Astrocyte of the spinal cord (primary cell): Measurements from ENCODE around the gene ASPDH.

ENCODE experiments used
- DNase-seq: peaks from one replicate; pipeline ENCODE4 v3.0.0; 2011; ENCODE audit warnings: low read depth, low spot score
- H3K4me3 ChIP-seq: 2 replicates; pipeline ENCODE4 v1.5.1; 2011; ENCODE audit warnings: low read depth, mild to moderate bottlenecking, low read length, moderate library complexity
- CTCF ChIP-seq: IDR thresholded peaks from 2 replicates; pipeline ENCODE4 v1.5.1; 2012; ENCODE audit warnings: low read depth, mild to moderate bottlenecking, low read length, inconsistent platforms
- in situ Hi-C: cut with HindIII; loops from 2 replicates; pipeline ENCODE4 v1.10.0; 2017; ENCODE audit warnings: low sequenced_read_pairs

ASPDH gene

DNA sequence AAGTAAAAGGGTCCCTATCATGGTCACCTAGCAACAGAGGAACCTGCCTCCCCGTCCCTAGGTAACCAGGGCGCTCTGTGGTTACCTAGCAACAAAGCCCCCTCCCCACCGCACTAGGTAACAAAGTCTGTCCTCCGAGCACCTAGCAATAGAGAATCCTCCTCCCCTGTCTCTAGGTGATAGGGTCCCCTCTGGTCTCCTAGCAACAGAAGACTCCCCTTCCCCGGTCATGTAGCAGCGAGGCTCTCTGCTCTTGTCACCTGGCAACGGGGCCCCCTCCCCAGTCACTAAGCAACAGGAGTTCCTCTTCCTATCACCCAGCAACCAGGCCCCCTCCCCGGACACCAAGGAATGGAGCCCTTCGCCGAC lies 3.0 kb downstream of the ASPDH start:
- in situ Hi-C loops, result no loop called here
- H3K4me3 ChIP-seq, result peak overlapping the region; percentile 90
- TF ChIP-seq CTCF, result no peak
- DNase-seq, result no peak

- peak; percentile 13 for DNase-seq
- in situ Hi-C loops, result no loop called here
- peak overlapping the region; percentile 90 for H3K4me3 ChIP-seq
- no peak for TF ChIP-seq CTCF
Measured at GRCh38 chr19:50510121-50510670, 3.5 kb downstream of the ASPDH start.

GRCh38 chr19:50509366-50509765 lies 4.3 kb downstream of the ASPDH start:
- in situ Hi-C loops, result no loop called here
- no peak for TF ChIP-seq CTCF
- H3K4me3 ChIP-seq, result no peak overlapping the region
- no peak for DNase-seq

- no peak for TF ChIP-seq CTCF
- no peak for DNase-seq
- H3K4me3 ChIP-seq, result no peak overlapping the region
- in situ Hi-C loops, result no loop called here
Measured at GRCh38 chr19:50508843-50509190, 4.9 kb downstream of the ASPDH start.

- no peak overlapping the region for H3K4me3 ChIP-seq
- no peak for DNase-seq
- no peak for TF ChIP-seq CTCF
- in situ Hi-C loops, result no loop called here
Measured at GRCh38 chr19:50507376-50507775, 6.3 kb downstream of the ASPDH start.

GRCh38 chr19:50506700-50507099 lies 7.0 kb downstream of the ASPDH start:
- no peak for DNase-seq
- in situ Hi-C loops, result no loop called here
- H3K4me3 ChIP-seq, result no peak overlapping the region
- TF ChIP-seq CTCF, result no peak
